Activated T-helper 17 cell treated with anti-CD3 and anti-CD28 coated beads, Interleukin-2, amount 50 U/mL, for 72 hours (primary cell): ENCODE measurements around the gene RUNDC3A. TPM values are rescaled to one million over a fixed set of nuclear protein-coding genes. Genes with fewer than 3 reads are reported as not detected.
A peak's percentile ranks its signal among the peaks of the same experiment; 100 is the strongest.

Experiments
- ATAC-seq: fragments of 150-1000 bp; cut with Tn5 transposase; replicated peaks from 2 replicates; pipeline ENCODE4 v1.10.0; 2021; ENCODE audit warnings: mild to moderate bottlenecking, moderate library complexity
- H3K27ac Mint-ChIP-seq: one replicate; pipeline ENCODE4 v1.8.0; 2022; ENCODE audit warnings: mixed read lengths
- H3K27me3 Mint-ChIP-seq: one replicate; pipeline ENCODE4 v1.8.0; 2022; ENCODE audit warnings: mixed read lengths
- H3K36me3 Mint-ChIP-seq: one replicate; pipeline ENCODE4 v1.8.0; 2022; ENCODE audit warnings: low read depth, mild to moderate bottlenecking, mixed read lengths
- H3K4me1 Mint-ChIP-seq: one replicate; pipeline ENCODE4 v1.8.0; 2022; ENCODE audit warnings: mixed read lengths
- H3K4me3 Mint-ChIP-seq: one replicate; pipeline ENCODE4 v1.8.0; 2022; ENCODE audit warnings: mild to moderate bottlenecking, mixed read lengths
- H3K9me3 Mint-ChIP-seq: one replicate; pipeline ENCODE4 v1.8.0; 2022; ENCODE audit warnings: mixed read lengths
- total RNA-seq, 2 donors: library from RNA; stranded (reverse); gene quantifications; one replicate each; pipeline ENCODE4 v1.2.3, GENCODE V29; 2022

Gene RUNDC3A
- total RNA-seq, 2 donors from 2014 or later: 0.41 to 0.53 TPM

- no peaks in the 10 kb centered on the region for H3K27me3 Mint-ChIP-seq
- no peaks in the 10 kb centered on the region for H3K9me3 Mint-ChIP-seq
- no peak for ATAC-seq
- H3K4me1 Mint-ChIP-seq: peaks cover 11% of the 10 kb centered on the region
- no peaks in the 10 kb centered on the region for H3K36me3 Mint-ChIP-seq
- H3K27ac Mint-ChIP-seq: no peak overlapping the region
- no peak overlapping the region for H3K4me3 Mint-ChIP-seq
These were observed 30.4 kb upstream of the RUNDC3A start for GRCh38 chr17:44277976-44278375.

GRCh38 chr17:44279346-44279665 lies 29.1 kb upstream of the RUNDC3A start:
- H3K27ac Mint-ChIP-seq: no peak overlapping the region
- no peak overlapping the region for H3K4me3 Mint-ChIP-seq
- H3K36me3 Mint-ChIP-seq: no peaks in the 10 kb centered on the region
- no peaks in the 10 kb centered on the region for H3K9me3 Mint-ChIP-seq
- peaks cover 11% of the 10 kb centered on the region for H3K4me1 Mint-ChIP-seq
- no peak for ATAC-seq
- H3K27me3 Mint-ChIP-seq: no peaks in the 10 kb centered on the region

GRCh38 chr17:44279666-44280391 lies 28.6 kb upstream of the RUNDC3A start:
- Mint-ChIP-seq H3K36me3 (no peaks in the 10 kb centered on the region), H3K27ac (no peak overlapping the region), H3K4me3 (no peak overlapping the region), H3K9me3 (no peaks in the 10 kb centered on the region), H3K27me3 (no peaks in the 10 kb centered on the region), H3K4me1 (peaks cover 11% of the 10 kb centered on the region)
- peak; percentile 96 for ATAC-seq

GRCh38 chr17:44280392-44280937 lies 27.9 kb upstream of the RUNDC3A start:
- Mint-ChIP-seq H3K4me3 (no peak overlapping the region), H3K27me3 (no peaks in the 10 kb centered on the region), H3K9me3 (no peaks in the 10 kb centered on the region), H3K36me3 (no peaks in the 10 kb centered on the region), H3K27ac (no peak overlapping the region), H3K4me1 (peaks cover 11% of the 10 kb centered on the region)
- ATAC-seq: no peak

GRCh38 chr17:44281570-44281969 lies 26.8 kb upstream of the RUNDC3A start:
- no peak overlapping the region for H3K27ac Mint-ChIP-seq
- H3K4me1 Mint-ChIP-seq: peaks cover 11% of the 10 kb centered on the region
- H3K27me3 Mint-ChIP-seq: no peaks in the 10 kb centered on the region
- ATAC-seq: no peak
- no peaks in the 10 kb centered on the region for H3K9me3 Mint-ChIP-seq
- H3K36me3 Mint-ChIP-seq: no peaks in the 10 kb centered on the region
- H3K4me3 Mint-ChIP-seq: no peak overlapping the region

- no peaks in the 10 kb centered on the region for H3K9me3 Mint-ChIP-seq
- no peaks in the 10 kb centered on the region for H3K36me3 Mint-ChIP-seq
- no peak overlapping the region for H3K27ac Mint-ChIP-seq
- H3K4me3 Mint-ChIP-seq: no peak overlapping the region
- no peaks in the 10 kb centered on the region for H3K27me3 Mint-ChIP-seq
- peaks cover 11% of the 10 kb centered on the region for H3K4me1 Mint-ChIP-seq
- no peak for ATAC-seq
These were observed 26.1 kb upstream of the RUNDC3A start for GRCh38 chr17:44282264-44282663.

- Mint-ChIP-seq H3K9me3 (no peaks in the 10 kb centered on the region), H3K36me3 (no peaks in the 10 kb centered on the region), H3K4me1 (peaks cover 11% of the 10 kb centered on the region), H3K27ac (no peak overlapping the region), H3K4me3 (no peak overlapping the region), H3K27me3 (peaks cover 7% of the 10 kb centered on the region)
- ATAC-seq: no peak
These were observed 24.9 kb upstream of the RUNDC3A start for GRCh38 chr17:44283344-44284023.

- H3K36me3 Mint-ChIP-seq: no peaks in the 10 kb centered on the region
- peaks cover 9% of the 10 kb centered on the region for H3K27me3 Mint-ChIP-seq
- no peak overlapping the region for H3K4me3 Mint-ChIP-seq
- no peak for ATAC-seq
- H3K27ac Mint-ChIP-seq: no peak overlapping the region
- no peaks in the 10 kb centered on the region for H3K9me3 Mint-ChIP-seq
- peaks cover 11% of the 10 kb centered on the region for H3K4me1 Mint-ChIP-seq
These were observed 24.4 kb upstream of the RUNDC3A start for GRCh38 chr17:44284024-44284400.

- Mint-ChIP-seq H3K4me3 (no peak overlapping the region), H3K27me3 (peaks cover 9% of the 10 kb centered on the region), H3K36me3 (no peaks in the 10 kb centered on the region), H3K9me3 (no peaks in the 10 kb centered on the region), H3K27ac (no peak overlapping the region), H3K4me1 (no peaks in the 10 kb centered on the region)
- no peak for ATAC-seq
These were observed 20.8 kb upstream of the RUNDC3A start for GRCh38 chr17:44287651-44288050.

- H3K27ac Mint-ChIP-seq: no peak overlapping the region
- peaks cover 4% of the 10 kb centered on the region for H3K4me1 Mint-ChIP-seq
- no peak overlapping the region for H3K4me3 Mint-ChIP-seq
- no peaks in the 10 kb centered on the region for H3K27me3 Mint-ChIP-seq
- H3K36me3 Mint-ChIP-seq: no peaks in the 10 kb centered on the region
- peak; percentile 73 for ATAC-seq
- no peaks in the 10 kb centered on the region for H3K9me3 Mint-ChIP-seq
These were observed 14.7 kb upstream of the RUNDC3A start for GRCh38 chr17:44293509-44294226.

- H3K4me3 Mint-ChIP-seq: no peak overlapping the region
- H3K9me3 Mint-ChIP-seq: no peaks in the 10 kb centered on the region
- peaks cover 4% of the 10 kb centered on the region for H3K4me1 Mint-ChIP-seq
- no peaks in the 10 kb centered on the region for H3K27me3 Mint-ChIP-seq
- H3K27ac Mint-ChIP-seq: no peak overlapping the region
- no peak for ATAC-seq
- H3K36me3 Mint-ChIP-seq: no peaks in the 10 kb centered on the region
These were observed 10.4 kb upstream of the RUNDC3A start for GRCh38 chr17:44297975-44298374.

- Mint-ChIP-seq H3K36me3 (no peaks in the 10 kb centered on the region), H3K27me3 (peaks cover 12% of the 10 kb centered on the region), H3K9me3 (no peaks in the 10 kb centered on the region), H3K4me3 (no peak overlapping the region), H3K4me1 (peaks cover 4% of the 10 kb centered on the region), H3K27ac (no peak overlapping the region)
- no peak for ATAC-seq
These were observed 3.8 kb upstream of the RUNDC3A start for GRCh38 chr17:44304651-44305050.

- no peaks in the 10 kb centered on the region for H3K36me3 Mint-ChIP-seq
- H3K4me3 Mint-ChIP-seq: peak overlapping the region; percentile 39
- peak; percentile 32 for ATAC-seq
These were observed 814 bp upstream of the RUNDC3A start for GRCh38 chr17:44307387-44308186.

GRCh38 chr17:44308865-44309264 lies 464 bp downstream of the RUNDC3A start:
- Mint-ChIP-seq H3K27ac (no peak overlapping the region), H3K9me3 (no peaks in the 10 kb centered on the region), H3K4me1 (peaks cover 8% of the 10 kb centered on the region), H3K27me3 (peaks cover 13% of the 10 kb centered on the region), H3K4me3 (peak overlapping the region; percentile 56), H3K36me3 (no peaks in the 10 kb centered on the region)
- peak; percentile 5 for ATAC-seq

More at GRCh38 chr17:44307387-44308186, 814 bp upstream of the RUNDC3A start:
- Mint-ChIP-seq H3K27me3 (peaks cover 12% of the 10 kb centered on the region), H3K27ac (no peak overlapping the region), H3K4me1 (peaks cover 8% of the 10 kb centered on the region), H3K9me3 (no peaks in the 10 kb centered on the region)
